CD14-positive monocyte (primary cell): Measurements from ENCODE around the gene ZNF8. TPM values are rescaled to one million over a fixed set of nuclear protein-coding genes. Genes with fewer than 3 reads are reported as not detected.

Experiments
- DNase-seq, 3 donors: peaks; one replicate each; pipeline ENCODE4 v3.0.0-alpha.2; 2011 to 2022
- H2AFZ ChIP-seq: 2 replicates; pipeline ENCODE4 v1.6.0; 2012; ENCODE audit warnings: mild to moderate bottlenecking, low read depth, low read length, inconsistent platforms; ENCODE audit not compliant: insufficient read depth, poor library complexity, severe bottlenecking
- H3K27ac ChIP-seq, 2 donors: 1 replicate in 1 of 2; 2 replicates in 1 of 2; pipeline ENCODE4 v1.5.1; 2012 to 2013; ENCODE audit warnings: low read length in 2 of 2, control low read depth in 1 of 2, inconsistent platforms in 1 of 2, low read depth in 1 of 2, mild to moderate bottlenecking in 1 of 2
- H3K27me3 ChIP-seq, 2 donors: one replicate each; pipeline versions ENCODE4 v1.6.0 to v1.6.1; 2011 to 2013; ENCODE audit warnings: low read length in 2 of 2; ENCODE audit not compliant: control insufficient read depth in 2 of 2, insufficient read depth in 2 of 2
- H3K36me3 ChIP-seq, 2 donors: replicated peaks in 1 of 2; 1 replicate in 1 of 2; 2 replicates in 1 of 2; pipeline versions ENCODE4 v1.5.1 to v1.6.1; 2012 to 2013; ENCODE audit warnings: low read length in 2 of 2, control low read depth in 1 of 2, inconsistent platforms in 1 of 2, mild to moderate bottlenecking in 1 of 2; ENCODE audit not compliant: insufficient read depth in 2 of 2, control insufficient read depth in 1 of 2
- H3K4me1 ChIP-seq, 2 donors: 1 replicate in 1 of 2; 2 replicates in 1 of 2; pipeline versions ENCODE4 v1.5.1 to v1.6.1; 2012 to 2013; ENCODE audit warnings: low read length in 2 of 2, control low read depth in 1 of 2, inconsistent platforms in 1 of 2, mild to moderate bottlenecking in 1 of 2, moderate library complexity in 1 of 2; ENCODE audit not compliant: insufficient read depth in 2 of 2, control insufficient read depth in 1 of 2
- H3K4me2 ChIP-seq: replicated peaks from 2 replicates; pipeline ENCODE3; 2012; ENCODE audit warnings: low read length, moderate library complexity, mild to moderate bottlenecking; ENCODE audit not compliant: poor library complexity, severe bottlenecking; ENCODE audit errors: extremely low read depth
- H3K4me3 ChIP-seq, 3 experiments: fragments of 200-600 bp in 1 of 3; sonication (generic) in 1 of 3; replicated peaks in 1 of 3; 1 replicate in 2 of 3; 2 replicates in 1 of 3; pipeline ENCODE4 v1.5.1; 2011 to 2013; ENCODE audit warnings: low read length in 3 of 3, mild to moderate bottlenecking in 3 of 3, control low read depth in 2 of 3, low read depth in 2 of 3, inconsistent platforms in 1 of 3, moderate library complexity in 1 of 3
- H3K79me2 ChIP-seq: 2 replicates; pipeline ENCODE4 v1.6.0; 2012; ENCODE audit warnings: mild to moderate bottlenecking, control low read depth, inconsistent platforms, low read length, moderate library complexity; ENCODE audit not compliant: insufficient read depth
- H3K9ac ChIP-seq: 2 replicates; pipeline ENCODE4 v1.6.0; 2017; ENCODE audit warnings: low read length, mild to moderate bottlenecking; ENCODE audit not compliant: insufficient read depth, poor library complexity, severe bottlenecking
- H3K9me3 ChIP-seq, 2 donors: replicated peaks in 1 of 2; 1 replicate in 1 of 2; 2 replicates in 1 of 2; pipeline versions ENCODE4 v1.5.1 to v1.6.1; 2012 to 2013; ENCODE audit warnings: low read length in 2 of 2, control low read depth in 1 of 2; ENCODE audit not compliant: control insufficient read depth in 1 of 2, insufficient read depth in 1 of 2
- H4K20me1 ChIP-seq: 2 replicates; pipeline ENCODE4 v1.6.0; 2012; ENCODE audit warnings: mild to moderate bottlenecking, low read length, control low read depth, moderate library complexity; ENCODE audit not compliant: insufficient read depth
- H3K27ac Mint-ChIP-seq, 7 donors: one replicate each; pipeline ENCODE4 v1.8.0; 2020; ENCODE audit warnings: mild to moderate bottlenecking in 7 of 7, mixed read lengths in 7 of 7, moderate library complexity in 6 of 7, inconsistent platforms in 2 of 7
- H3K27me3 Mint-ChIP-seq, 3 donors: one replicate each; pipeline ENCODE4 v1.8.0; 2021 to 2022; ENCODE audit warnings: low read depth in 3 of 3, mild to moderate bottlenecking in 3 of 3, mixed read lengths in 3 of 3, moderate library complexity in 3 of 3, inconsistent platforms in 1 of 3
- H3K36me3 Mint-ChIP-seq, 2 donors: one replicate each; pipeline ENCODE4 v1.8.0; 2020; ENCODE audit warnings: mixed read lengths in 2 of 2, inconsistent platforms in 1 of 2, mild to moderate bottlenecking in 1 of 2
- H3K4me1 Mint-ChIP-seq: one replicate; pipeline ENCODE4 v1.8.0; 2020; ENCODE audit warnings: mild to moderate bottlenecking, mixed read lengths
- H3K4me3 Mint-ChIP-seq, 2 donors: one replicate each; pipeline ENCODE4 v1.8.0; 2020; ENCODE audit warnings: mild to moderate bottlenecking in 2 of 2, mixed read lengths in 2 of 2, moderate library complexity in 1 of 2
- H3K9me3 Mint-ChIP-seq, 7 donors: one replicate each; pipeline ENCODE4 v1.8.0; 2020 to 2022; ENCODE audit warnings: mixed read lengths in 7 of 7, mild to moderate bottlenecking in 6 of 7, moderate library complexity in 6 of 7, inconsistent platforms in 2 of 7
- WGBS: methylation state at CpG from one replicate; pipeline ENCODE4 v1.1.5; 2013; ENCODE audit warnings: missing lambda C conversion rate; ENCODE audit not compliant: insufficient coverage; 5-methylcytosine and 5-hydroxymethylcytosine counted together
- intact Hi-C, 2 donors: fragments of 100-400 bp; cut with micrococcal nuclease; formaldehyde crosslinking; loops; one replicate each; pipeline versions ENCODE4 v1.15.0 to v1.15.1; 2023
- polyA plus RNA-seq, 3 donors: library from polyadenylated mRNA; depleted of rRNA in 1 of 3; unstranded in 2 of 3; stranded (reverse) in 1 of 3; fragments of 300-500 nt in 2 of 3; fragments of >200 nt in 1 of 3; fragmentation: Illumina TruSeq in 2 of 3; gene quantifications; 1 replicate in 2 of 3; 2 replicates in 1 of 3; pipeline ENCODE4 v1.2.3, GENCODE V29; 2012 to 2021
- TF ChIP-seq, protein P1 (sequence below): fragments of 200-600 bp; IDR thresholded peaks from one replicate; pipeline ENCODE4 v1.8.0; 2022; ENCODE audit warnings: antibody characterized with exemption, mild to moderate bottlenecking

The ZNF8 gene
- polyA plus RNA-seq, 3 donors = 0.05 to 2.4 (median 0.25) TPM

DNA sequence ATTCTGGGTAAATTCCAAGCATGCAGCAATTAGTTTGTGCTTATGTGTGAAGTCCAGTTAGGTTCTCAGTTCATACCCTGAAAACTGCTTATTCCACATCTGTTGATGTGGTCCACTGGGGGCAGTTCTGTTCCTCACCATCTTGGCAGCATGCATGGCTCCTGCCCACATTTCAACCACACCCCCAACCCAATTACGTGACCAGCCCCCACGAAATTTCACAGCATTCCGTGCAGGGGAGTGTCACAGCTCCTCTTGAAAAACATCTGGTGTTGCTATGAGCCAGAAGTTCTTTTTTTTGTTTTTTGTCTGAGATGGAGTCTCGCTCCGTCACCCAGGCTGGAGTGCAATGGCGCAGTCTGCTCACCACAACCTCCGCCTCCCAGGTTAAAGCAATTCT is 17.3 kb downstream of the ZNF8 start:
- H3K79me2 ChIP-seq = no peaks in the 10 kb centered on the region
- no peaks in the 10 kb centered on the region for H3K4me1 Mint-ChIP-seq
- no peak overlapping the region for H3K4me3 ChIP-seq
- DNase-seq = no peak
- WGBS = no CpG with 5 or more reads among the region's 7 CpGs
- no peak overlapping the region for H3K27ac Mint-ChIP-seq
- intact Hi-C loops = no loop called here
- no peaks in the 10 kb centered on the region for H4K20me1 ChIP-seq
- no peak overlapping the region for H2AFZ ChIP-seq
- peaks cover 97 to 98% of the 10 kb centered on the region in 2 donors for H3K9me3 ChIP-seq
- H3K27me3 Mint-ChIP-seq = no peaks in the 10 kb centered on the region
- TF ChIP-seq, protein P1, sequence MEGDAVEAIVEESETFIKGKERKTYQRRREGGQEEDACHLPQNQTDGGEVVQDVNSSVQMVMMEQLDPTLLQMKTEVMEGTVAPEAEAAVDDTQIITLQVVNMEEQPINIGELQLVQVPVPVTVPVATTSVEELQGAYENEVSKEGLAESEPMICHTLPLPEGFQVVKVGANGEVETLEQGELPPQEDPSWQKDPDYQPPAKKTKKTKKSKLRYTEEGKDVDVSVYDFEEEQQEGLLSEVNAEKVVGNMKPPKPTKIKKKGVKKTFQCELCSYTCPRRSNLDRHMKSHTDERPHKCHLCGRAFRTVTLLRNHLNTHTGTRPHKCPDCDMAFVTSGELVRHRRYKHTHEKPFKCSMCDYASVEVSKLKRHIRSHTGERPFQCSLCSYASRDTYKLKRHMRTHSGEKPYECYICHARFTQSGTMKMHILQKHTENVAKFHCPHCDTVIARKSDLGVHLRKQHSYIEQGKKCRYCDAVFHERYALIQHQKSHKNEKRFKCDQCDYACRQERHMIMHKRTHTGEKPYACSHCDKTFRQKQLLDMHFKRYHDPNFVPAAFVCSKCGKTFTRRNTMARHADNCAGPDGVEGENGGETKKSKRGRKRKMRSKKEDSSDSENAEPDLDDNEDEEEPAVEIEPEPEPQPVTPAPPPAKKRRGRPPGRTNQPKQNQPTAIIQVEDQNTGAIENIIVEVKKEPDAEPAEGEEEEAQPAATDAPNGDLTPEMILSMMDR = no peak
- H3K9me3 Mint-ChIP-seq = peaks cover 68 to 98% (median 96%) of the 10 kb centered on the region in 7 donors
- H3K4me3 Mint-ChIP-seq = no peak overlapping the region
- no peaks in the 10 kb centered on the region for H3K4me1 ChIP-seq
- H3K4me2 ChIP-seq = no peak overlapping the region
- H3K27me3 ChIP-seq = no peaks in the 10 kb centered on the region
- no peak overlapping the region for H3K27ac ChIP-seq
- H3K36me3 ChIP-seq = peaks cover 25 to 90% of the 10 kb centered on the region in 2 donors
- H3K9ac ChIP-seq = no peak overlapping the region
- H3K36me3 Mint-ChIP-seq = peaks cover 58 to 92% of the 10 kb centered on the region in 2 donors

DNA sequence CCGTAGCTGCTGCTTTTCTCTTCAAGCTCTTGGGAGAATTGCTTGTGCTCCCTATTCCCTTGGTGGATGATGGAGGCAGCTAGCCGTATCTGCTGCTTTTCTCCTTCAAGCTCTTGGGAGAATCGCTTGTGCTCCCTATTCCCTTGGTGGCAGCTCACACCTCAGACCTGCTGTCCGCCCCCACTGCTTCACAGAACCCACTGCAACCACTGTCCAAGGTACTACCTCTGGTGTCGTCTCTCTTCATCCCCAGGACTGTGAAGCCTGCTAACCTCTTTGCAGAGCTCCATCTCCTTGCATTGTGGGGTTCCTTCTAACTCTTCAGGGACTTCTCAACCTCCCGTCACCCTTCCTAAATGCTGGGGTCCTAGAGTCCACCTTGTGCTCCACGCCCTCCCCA is 21.9 kb downstream of the ZNF8 start:
- Histone ChIP-seq H3K4me3 (no peak overlapping the region), H3K79me2 (peaks cover 4% of the 10 kb centered on the region), H3K4me1 (peaks cover 6 to 8% of the 10 kb centered on the region in 2 donors), H3K4me2 (no peak overlapping the region), H3K9me3 (peaks cover 58 to 60% of the 10 kb centered on the region in 2 donors), H3K9ac (no peak overlapping the region), H3K36me3 (peaks cover 0 to 51% of the 10 kb centered on the region in 2 donors), H2AFZ (no peak overlapping the region), H4K20me1 (no peaks in the 10 kb centered on the region), H3K27ac (no peak overlapping the region), H3K27me3 (no peaks in the 10 kb centered on the region)
- TF ChIP-seq, protein P1 = no peak
- DNase-seq = no peak
- peaks cover 0 to 2% (median 0%) of the 10 kb centered on the region in 3 donors for H3K27me3 Mint-ChIP-seq
- WGBS = 97% methylated on average over 7 of the region's 7 CpGs
- intact Hi-C loops = loop anchor here in 1 of 2 donors (5.0 to 10.0 kb wide), 2 partner anchors 118 to 296 kb away; partner anchors contain the start of genes ZNF274 and ZNF606
- H3K9me3 Mint-ChIP-seq = peaks cover 30 to 79% (median 65%) of the 10 kb centered on the region in 7 donors
- H3K27ac Mint-ChIP-seq = no peak overlapping the region
- H3K4me3 Mint-ChIP-seq = no peak overlapping the region
- peaks cover 6% of the 10 kb centered on the region for H3K4me1 Mint-ChIP-seq
- H3K36me3 Mint-ChIP-seq = peaks cover 26 to 54% of the 10 kb centered on the region in 2 donors
